Keratinocyte (primary cell): ENCODE measurements around the gene LRRC4C.

ENCODE experiments used
- CTCF ChIP-seq, 3 experiments: IDR thresholded peaks in 1 of 3; conservative IDR thresholded peaks in 1 of 3; optimal IDR thresholded peaks in 1 of 3; 2 replicates in 2 of 3; 3 replicates in 1 of 3; pipeline versions ENCODE3 to v1.5.1; 2011; ENCODE audit warnings: low read length in 3 of 3, mild to moderate bottlenecking in 3 of 3, moderate library complexity in 2 of 3, control low read depth in 1 of 3, inconsistent platforms in 1 of 3; ENCODE audit not compliant: insufficient read depth in 2 of 3; ENCODE audit errors: extremely low read depth in 1 of 3
- EZH2 ChIP-seq: IDR thresholded peaks from one replicate; pipeline ENCODE4 v1.6.1; 2012; ENCODE audit warnings: inconsistent platforms, mild to moderate bottlenecking, low read length, moderate library complexity

- TF ChIP-seq EZH2 (no peak), CTCF (optimal IDR thresholded peaks at IDR 0.05 in 1 of 3, IDR thresholded peaks at IDR 0.05 in 1 of 3, conservative IDR thresholded peaks at IDR 0.05 in 1 of 3; ENCODE audit: extremely low read depth in 1 of 3, insufficient read depth in 2 of 3, low read length in 3 of 3) (no peak)
Observed at GRCh38 chr11:40139536-40139935, 1319.9 kb downstream of the LRRC4C start.
